NCI-H187 (cell line): ENCODE results near the gene CPNE1.

Experiments used
- DNase-seq, 2 experiments: peaks; one replicate each; lab custom pipeline; 2025; lab: John Stamatoyannopoulos, UW

CPNE1 gene

DNA sequence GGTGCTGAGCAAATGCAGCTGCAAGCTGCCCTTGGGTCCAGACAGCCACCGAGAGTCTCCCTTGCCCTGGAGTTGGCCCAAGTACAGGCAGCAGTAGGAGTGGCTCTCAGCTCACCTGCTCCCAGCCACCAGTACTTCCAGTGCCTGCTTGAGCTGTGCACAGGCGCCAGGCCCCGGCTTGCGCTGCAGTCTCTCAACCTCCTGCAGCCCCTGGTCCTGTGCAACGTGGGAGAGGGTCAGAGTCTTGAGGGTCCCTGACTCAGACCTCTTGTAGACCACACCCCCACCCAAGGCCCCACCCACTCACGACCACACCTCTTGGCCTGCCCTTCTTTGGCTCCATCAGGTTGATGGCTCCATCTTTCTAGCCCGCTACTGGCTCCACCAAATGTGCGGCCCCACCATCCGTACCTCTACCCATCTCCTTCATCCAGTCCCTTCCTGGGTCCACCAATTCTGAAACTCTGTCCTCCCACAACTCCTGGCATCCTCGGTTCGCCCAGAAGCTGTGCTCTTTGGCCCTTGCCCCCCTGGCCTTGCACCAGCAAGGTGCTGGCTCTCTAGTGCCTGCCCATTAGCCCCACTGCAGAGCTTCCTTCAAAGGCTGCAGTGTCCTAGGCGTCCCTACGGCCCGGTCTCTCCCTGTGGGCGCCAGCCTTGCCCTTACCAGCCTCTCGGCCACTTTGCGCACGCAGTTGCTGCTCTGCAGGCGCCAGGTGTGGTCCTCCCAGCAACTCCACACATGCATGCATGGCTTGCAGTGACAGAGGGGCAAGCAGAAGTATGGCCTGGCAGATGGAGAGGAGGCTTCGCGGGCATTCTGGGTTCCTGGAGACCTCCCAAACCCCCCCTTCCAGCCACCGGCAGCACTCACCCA lies 65.6 kb downstream of the CPNE1 start:
- DNase-seq, result no peak

DNA sequence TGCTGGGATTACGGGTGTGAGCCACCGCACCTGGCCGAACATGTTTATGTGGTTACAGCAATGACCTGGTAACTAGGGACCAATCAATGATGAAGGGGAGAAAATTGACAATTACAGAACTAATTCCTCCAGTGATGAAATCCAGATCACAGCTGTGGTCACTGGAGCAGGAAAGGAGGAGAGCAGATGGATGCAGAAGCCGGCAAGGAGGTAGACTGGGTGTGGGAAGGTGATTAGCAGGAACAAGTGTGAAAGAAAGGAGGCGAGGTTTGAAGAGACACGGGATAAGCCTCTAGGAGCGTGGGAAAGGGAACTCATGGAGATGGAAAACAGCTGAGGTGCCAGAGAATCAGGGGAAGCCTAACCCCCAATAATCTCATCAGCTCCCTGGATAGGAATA lies 66.2 kb downstream of the CPNE1 start:
- DNase-seq, result no peak

DNA sequence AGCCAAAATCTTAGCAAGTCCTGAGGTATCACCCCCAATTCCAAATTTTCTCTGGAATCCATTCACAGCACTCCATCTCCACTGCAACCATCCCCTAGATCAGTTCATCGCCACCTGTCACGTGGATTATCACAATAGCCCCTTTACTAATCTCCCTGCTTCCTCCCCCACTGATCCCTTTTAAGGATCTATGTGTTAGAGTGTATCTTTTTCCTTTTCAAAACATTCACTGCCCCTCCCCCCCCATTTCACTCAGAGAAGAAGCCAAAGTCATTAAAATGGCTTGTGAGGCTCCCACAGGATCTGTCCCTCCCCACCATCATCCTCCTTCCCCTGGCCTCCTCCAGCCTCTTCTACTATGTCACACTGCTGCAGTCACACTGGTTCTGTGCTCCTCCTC lies 67.5 kb downstream of the CPNE1 start:
- DNase-seq, result no peak

DNA sequence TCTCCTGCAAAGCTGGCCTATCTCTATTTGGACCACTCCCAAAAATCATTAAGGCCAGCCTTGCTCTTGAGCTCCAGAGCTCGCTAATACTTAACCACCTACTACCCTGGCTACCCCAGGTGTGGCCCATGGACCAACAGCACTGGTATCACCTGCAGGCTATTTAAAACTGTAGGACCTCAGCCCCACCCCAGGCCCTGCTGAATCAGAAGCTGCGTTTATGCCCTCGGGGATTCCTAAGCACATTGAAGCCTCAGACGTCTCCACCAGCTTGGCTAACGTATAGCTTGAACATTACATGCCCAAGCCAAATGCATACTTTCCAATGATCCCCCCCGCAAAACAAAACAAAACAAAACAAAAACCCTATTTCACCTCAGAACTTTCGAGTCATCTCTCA lies 68.8 kb downstream of the CPNE1 start:
- no peak for DNase-seq

DNA sequence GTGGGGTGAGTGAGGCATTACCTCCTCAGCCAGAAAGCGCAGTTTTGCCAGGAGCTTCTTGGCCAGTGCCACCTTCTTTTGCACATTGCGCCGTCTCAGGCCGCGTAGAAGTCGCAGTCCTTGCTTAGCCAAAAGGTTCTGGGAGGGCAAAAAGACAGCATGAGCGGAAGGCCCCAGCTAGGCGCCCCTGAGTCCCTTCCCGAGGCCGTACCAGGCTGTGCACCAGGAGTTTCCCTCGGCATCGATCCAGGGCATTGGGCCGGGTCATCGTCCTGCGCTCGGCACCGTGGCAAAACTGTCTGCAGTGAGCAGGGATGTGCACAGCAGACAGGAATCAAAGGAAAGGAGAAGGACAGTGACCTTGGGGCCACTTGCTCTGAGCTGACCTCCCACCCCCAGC lies 69.2 kb downstream of the CPNE1 start:
- no peak for DNase-seq

DNA sequence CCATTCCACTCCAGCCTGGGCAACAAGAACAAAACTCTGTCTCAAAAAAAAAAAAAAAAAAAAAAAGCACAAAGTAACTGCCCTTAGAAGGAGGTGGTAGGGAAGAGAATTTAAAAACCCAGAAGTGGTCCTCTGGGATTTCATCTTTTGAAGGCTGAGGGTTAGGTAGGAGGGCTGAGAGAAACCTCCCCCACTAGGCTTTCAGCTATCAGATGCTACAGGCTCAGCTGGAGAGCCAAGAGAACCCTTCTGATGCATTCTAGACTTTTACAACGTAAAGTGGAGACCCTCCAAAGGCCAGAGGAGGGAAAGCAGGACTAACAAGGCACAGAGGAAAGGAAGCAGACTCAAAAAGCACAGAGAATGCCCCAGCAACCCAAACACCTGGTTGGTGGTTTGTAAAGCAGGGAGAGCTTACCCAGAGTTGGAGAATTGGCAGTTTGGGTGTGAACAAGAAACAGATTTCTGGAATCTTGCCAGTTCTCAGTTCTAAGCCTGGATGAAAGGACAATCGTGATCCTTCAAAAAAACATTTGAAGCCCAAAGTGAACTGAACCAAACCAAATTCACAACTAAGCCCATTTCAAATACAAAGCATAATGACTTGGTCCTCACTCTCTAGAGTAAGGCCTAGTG lies 72.2 kb downstream of the CPNE1 start:
- DNase-seq, result peak in 1 of 2 experiments; percentile 6

DNA sequence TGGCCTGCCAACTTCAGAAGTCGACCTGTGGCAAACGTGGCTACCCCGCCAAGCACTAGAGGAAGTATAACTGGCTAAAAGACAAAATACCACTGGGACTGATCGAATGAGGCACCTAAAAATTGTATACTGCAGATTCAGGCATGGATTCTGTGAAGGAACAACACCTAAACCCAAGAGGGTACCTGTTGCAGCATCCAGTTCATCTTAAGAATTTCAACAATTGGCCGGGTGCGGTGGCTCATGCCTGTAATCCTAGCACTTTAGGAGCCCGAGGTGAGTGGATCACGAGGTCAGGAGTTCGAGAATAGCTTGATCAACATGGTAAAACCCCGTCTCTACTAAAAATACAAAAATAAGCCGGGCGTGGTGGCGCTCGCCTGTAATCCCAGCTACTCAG lies 76.3 kb downstream of the CPNE1 start:
- no peak for DNase-seq

DNA sequence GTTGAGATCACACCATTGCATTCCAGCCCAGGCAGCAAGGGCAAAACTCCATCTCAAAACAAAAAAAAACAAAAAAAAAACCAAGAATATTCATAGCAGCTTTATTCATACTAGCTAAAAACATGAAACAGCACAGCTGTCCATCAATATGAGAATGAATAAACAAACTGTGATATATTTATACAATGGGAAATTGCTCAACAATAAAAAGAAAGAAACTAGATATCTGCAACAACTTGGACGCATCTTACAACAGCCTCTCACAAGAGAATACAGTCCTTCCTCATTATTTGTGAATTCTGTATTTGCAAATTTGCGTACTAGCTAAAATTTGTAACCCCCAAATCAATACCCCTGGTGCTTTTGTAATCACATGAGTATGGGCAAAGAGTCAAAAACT lies 77.3 kb downstream of the CPNE1 start:
- DNase-seq, result no peak

DNA sequence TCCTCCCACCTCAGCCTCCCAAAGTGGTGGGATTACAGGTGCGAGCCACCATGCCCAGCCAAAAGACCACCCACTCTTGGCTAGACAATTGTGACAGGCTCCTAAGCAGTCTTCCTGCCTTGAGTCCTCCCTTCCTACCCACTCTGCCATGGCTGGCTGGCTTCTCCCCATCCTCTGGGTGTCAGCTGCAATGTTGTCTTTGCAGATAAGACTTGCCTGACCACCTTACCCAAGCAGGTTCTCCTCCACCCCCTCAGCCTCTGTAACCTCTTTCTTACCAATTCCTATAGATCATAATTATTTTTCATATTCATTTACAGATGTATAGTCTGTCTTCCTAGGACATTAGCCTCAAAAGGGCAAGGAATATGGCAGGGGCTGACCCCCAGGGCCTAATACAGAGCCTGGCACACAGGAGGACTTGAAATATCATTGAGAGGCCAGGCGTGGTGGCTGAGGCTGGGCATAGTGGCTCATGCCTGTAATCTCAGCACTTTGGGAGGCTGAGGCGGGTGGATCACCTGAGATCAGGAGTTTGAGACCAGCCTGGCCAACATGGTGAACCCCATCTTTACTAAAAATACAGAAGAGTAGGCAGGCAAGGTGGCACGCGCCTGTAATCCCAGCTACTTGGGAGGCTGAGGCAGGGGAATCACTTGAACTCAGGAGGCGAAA lies 77.8 kb downstream of the CPNE1 start:
- DNase-seq, result no peak

DNA sequence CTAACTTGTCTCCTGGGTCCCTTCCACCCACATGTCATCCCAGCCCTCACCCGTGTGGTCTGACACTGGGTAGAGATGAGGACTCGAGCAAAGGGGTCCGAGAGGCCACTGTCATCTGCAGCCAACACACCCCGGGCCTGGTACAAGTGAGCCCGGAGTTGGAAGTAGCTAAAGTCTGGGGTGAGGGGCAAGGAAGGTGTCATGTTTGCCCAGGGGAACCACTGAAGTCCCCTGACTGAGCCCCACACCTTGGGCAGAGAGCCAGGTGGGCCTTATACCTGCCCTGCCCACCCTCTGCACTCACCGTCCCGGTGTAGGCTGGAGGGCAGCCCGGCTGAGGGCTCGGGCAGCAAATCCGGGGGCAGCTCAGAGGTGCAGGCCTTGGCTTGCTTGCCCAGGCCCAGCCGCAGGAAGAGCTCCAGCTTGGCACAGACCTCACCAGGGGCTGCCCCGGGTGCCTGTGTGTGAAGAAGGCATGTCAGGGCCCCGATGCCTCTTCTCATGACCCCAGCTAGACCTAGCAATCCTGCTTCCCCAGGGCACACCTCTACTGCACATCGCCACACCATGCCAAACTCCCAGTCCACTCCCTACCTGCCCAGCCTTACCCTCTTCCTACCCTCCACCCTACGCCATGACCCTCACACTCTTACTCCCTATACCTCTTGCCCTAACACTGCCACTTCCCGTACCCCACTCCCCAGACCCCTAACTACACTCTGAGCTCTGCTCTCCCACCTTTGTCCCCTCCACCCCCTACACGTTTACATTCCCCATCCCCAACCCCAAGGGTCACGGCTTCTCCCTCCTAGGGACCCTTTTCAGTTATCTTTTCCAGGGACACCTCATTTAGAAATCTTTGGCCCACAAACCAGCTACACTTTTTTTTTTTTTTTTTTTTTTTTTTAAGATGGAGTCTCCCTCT lies 80.8 kb downstream of the CPNE1 start:
- no peak for DNase-seq

DNA sequence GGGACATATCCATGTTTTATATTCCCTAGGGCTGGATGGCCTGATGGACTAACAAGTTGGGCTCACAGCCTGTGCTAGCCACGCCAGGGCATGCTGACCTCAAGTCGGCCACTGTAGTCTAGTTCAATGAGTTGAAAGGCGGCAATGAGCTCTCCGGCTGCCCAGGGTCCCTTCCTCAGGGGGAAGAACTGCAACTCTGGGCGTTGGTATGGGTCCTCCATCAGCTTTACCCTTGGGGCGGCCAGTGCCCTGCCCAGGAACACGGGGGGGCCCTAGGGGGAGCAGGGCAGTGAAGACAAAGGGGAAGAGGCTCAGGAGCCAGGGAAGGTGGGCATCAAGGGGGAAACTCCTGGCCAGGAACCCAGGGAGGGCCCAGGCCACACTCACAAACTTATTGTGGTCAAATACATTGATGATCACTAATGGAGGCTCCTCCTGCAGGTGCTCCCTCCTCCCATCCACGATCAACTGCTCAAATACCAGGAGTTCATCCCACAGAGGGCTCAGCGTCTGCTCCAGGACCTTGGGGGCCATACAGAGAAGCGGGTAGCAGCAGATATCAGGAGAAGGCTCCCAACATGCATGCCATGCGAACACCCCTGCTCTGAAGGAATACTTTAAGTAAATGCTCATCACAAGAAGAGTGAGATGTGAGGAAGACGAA lies 81.8 kb downstream of the CPNE1 start:
- no peak for DNase-seq

DNA sequence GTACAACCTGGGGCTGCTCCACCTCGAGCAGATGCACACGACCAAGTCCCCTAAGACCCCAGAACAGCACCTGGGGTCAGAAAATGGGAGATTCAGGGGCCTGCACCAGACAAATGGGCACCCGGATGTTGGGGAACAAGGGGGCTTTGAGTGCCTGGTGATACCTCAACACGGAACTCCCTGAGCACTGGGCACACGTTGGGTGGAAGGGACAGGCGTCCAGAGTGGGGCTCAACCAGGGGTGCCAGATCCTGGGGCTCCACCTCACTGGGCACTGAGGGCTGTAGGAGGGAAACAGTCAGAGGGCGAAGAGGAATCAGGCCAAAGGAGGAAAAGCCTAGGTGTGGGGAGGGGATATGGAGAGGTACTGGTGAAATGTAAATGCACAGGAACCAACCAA lies 82.6 kb downstream of the CPNE1 start:
- DNase-seq, result no peak

DNA sequence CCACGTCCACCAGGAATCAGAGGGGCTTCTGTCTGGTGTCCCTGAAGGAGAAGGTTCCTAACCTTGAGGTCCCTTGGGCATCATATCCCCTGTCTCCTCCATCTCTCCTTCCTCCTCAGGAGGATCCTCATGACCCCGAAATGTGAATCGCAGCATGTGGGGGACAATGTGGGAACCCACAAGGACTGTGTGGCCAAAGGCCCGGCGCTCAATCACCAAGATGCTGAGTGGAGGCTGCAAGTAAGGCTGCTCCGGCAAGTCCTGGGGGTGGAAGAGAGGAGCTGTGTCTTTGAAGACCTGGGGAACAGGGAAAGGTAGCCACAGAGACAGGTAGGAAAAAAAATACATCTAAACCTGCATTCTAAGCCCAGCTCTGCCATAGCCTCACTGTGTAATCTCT lies 85.5 kb downstream of the CPNE1 start:
- DNase-seq, result no peak

DNA sequence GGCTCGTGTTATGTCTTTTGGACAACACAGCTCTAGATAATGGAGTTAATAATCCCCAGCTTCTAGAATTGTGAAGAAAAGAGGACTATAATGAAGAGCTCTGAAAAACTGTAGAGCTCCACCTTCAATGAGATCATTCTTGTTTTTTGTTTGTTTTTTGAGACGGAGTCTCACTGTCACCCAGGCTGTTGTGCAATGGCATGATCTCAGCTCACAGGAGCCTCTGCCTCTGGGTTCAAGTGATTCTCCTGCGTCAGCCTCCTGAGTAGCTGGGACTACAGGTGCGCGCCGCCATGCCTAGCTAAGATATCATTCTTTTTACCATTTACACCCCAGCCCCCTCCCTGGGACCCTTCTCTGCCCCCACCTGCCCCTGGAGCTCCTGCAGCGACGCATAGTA lies 86.2 kb downstream of the CPNE1 start:
- DNase-seq, result no peak

DNA sequence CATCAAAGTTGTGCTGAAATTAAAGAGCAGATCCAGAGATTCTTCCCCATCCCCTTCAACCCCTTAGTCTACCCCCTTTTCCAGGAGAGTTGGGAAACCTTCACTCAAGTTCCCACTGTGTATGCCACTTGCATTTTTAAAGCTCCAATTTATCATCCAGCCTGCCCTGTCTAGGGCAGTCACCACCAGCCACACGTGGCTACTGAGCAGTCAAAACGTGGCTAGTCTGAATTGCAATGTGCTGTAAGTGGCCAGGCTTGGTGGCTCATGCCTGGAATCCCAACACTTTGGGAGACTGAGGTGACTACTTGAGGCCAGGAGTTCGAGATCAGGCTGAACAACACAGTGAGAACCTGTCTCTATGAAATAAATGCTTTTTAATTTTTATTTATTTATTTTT lies 87.9 kb downstream of the CPNE1 start:
- no peak for DNase-seq
